K562 (cell line): Measurements from ENCODE around the gene BEST2. TPM values are rescaled to one million over a fixed set of nuclear protein-coding genes. Genes with fewer than 3 reads are reported as not detected.

Source experiments
- ATAC-seq: fragments of 200-7000 bp; cut with Tn5 transposase; 3 replicates; pipeline ENCODE4 v1.9.1; 2020; ENCODE audit warnings: moderate library complexity
- BruUV-seq: library from RNA; stranded (reverse); fragments of 400-500 nt; replicated peaks from 2 replicates; lab custom pipeline; 2021; lab: Mats Ljungman, UMichigan
- CTCF ChIA-PET: fragments of 300-600 bp; formaldehyde crosslinking; extraction: SDS; loops from one replicate; lab custom pipeline; 2021; ENCODE audit warnings: low intra/inter-chr PET ratio; lab: Yijun Ruan, JAX
- POLR2A ChIA-PET: fragments of 300-600, 350-650 bp; sonication (Branson Sonifier 250); formaldehyde crosslinking; extraction: SDS; loops from one replicate; lab custom pipeline; 2021; ENCODE audit warnings: antibody characterized with exemption, inconsistent platforms; lab: Yijun Ruan, JAX
- DNase-seq, 4 experiments: peaks; one replicate each; pipeline versions ENCODE4 v3.0.0 to v3.0.0-alpha.2; 2011 to 2018; ENCODE audit warnings: low spot score in 3 of 4, mixed read lengths in 3 of 4; ENCODE audit errors: extremely low read depth in 1 of 4
- FAIRE-seq: peaks from 2 replicates; lab custom pipeline; 2011; peaks lifted over from hg19 to GRCh38; lab: Jason Lieb, UNC
- H2AFZ ChIP-seq: 2 replicates; pipeline ENCODE4 v1.6.0; 2011; ENCODE audit warnings: low read depth, low read length, control low read depth, inconsistent platforms
- H3K27ac ChIP-seq: fragments of 200-600 bp; 3 replicates; pipeline ENCODE4 v1.8.0; 2011; ENCODE audit warnings: low read depth, mild to moderate bottlenecking, control low read depth, inconsistent platforms, low read length, moderate library complexity, mixed read lengths; ENCODE audit errors: extremely low read depth
- H3K27me3 ChIP-seq, 2 experiments: fragments of 300-600 bp in 1 of 2; 2 replicates in 1 of 2; 3 replicates in 1 of 2; pipeline versions ENCODE4 v1.6.0 to v1.8.0; 2011; ENCODE audit warnings: inconsistent platforms in 2 of 2, low read length in 2 of 2, mild to moderate bottlenecking in 1 of 2, mixed read lengths in 1 of 2, moderate library complexity in 1 of 2; ENCODE audit not compliant: control insufficient read depth in 2 of 2, insufficient read depth in 2 of 2
- H3K36me3 ChIP-seq: fragments of 300-600 bp; 3 replicates; pipeline ENCODE4 v1.8.0; 2011; ENCODE audit warnings: mild to moderate bottlenecking, low read length, inconsistent platforms; ENCODE audit not compliant: control insufficient read depth, insufficient read depth
- H3K4me1 ChIP-seq, 2 experiments: fragments of 200-600 bp in 1 of 2; replicated peaks in 1 of 2; 2 replicates in 1 of 2; 3 replicates in 1 of 2; pipeline versions ENCODE4 v1.5.1 to v1.8.0; 2011; ENCODE audit warnings: inconsistent platforms in 2 of 2, low read length in 2 of 2, mild to moderate bottlenecking in 1 of 2, mixed read lengths in 1 of 2, moderate library complexity in 1 of 2; ENCODE audit not compliant: control insufficient read depth in 2 of 2, insufficient read depth in 2 of 2
- H3K4me2 ChIP-seq: 2 replicates; pipeline ENCODE4 v1.6.1; 2011; ENCODE audit warnings: low read length, control low read depth, inconsistent platforms, mixed read lengths; ENCODE audit not compliant: insufficient read depth
- H3K4me3 ChIP-seq: fragments of 200-600 bp; sonication (generic), shearing (Covaris generic); 2 replicates; pipeline ENCODE4 v1.5.1; 2016; ENCODE audit warnings: control low read depth, inconsistent platforms
- H3K79me2 ChIP-seq: fragments of 200-600 bp; 3 replicates; pipeline ENCODE4 v1.8.0; 2011; ENCODE audit warnings: low read length, inconsistent platforms; ENCODE audit not compliant: control insufficient read depth, insufficient read depth
- H3K9ac ChIP-seq, 2 experiments: 2 replicates each; pipeline versions ENCODE4 v1.6.0 to v1.6.1; 2011; ENCODE audit warnings: low read depth in 2 of 2, low read length in 2 of 2, control low read depth in 1 of 2, inconsistent platforms in 1 of 2, mild to moderate bottlenecking in 1 of 2, mixed read lengths in 1 of 2; ENCODE audit not compliant: insufficient read depth in 1 of 2
- H3K9me1 ChIP-seq: one replicate; pipeline ENCODE4 v1.6.0; 2011; ENCODE audit warnings: inconsistent platforms, mild to moderate bottlenecking, low read length, moderate library complexity; ENCODE audit not compliant: control insufficient read depth, insufficient read depth
- H3K9me3 ChIP-seq: replicated peaks from 2 replicates; pipeline ENCODE4 v1.5.1; 2011; ENCODE audit warnings: low read depth, low read length, inconsistent platforms; ENCODE audit not compliant: control insufficient read depth, insufficient read depth
- H4K20me1 ChIP-seq: replicated peaks from 2 replicates; pipeline ENCODE4 v1.6.1; 2011; ENCODE audit warnings: low read length, inconsistent platforms, mixed read lengths; ENCODE audit not compliant: control insufficient read depth, insufficient read depth
- CC2D1A ChIP-seq: fragments of 450-650 bp; IDR thresholded peaks from 2 replicates; pipeline ENCODE4 v1.6.1; 2017; ENCODE audit warnings: mild to moderate bottlenecking
- RBM25 ChIP-seq: fragments of 200-400 bp; formaldehyde crosslinking; IDR thresholded peaks from 2 replicates; pipeline ENCODE4 v1.6.1; 2018; ENCODE audit warnings: low read length, low read depth, moderate library complexity; ENCODE audit not compliant: severe bottlenecking
- ZNF395 ChIP-seq: fragments of 200-800 bp; sonication (Bioruptor generic); IDR thresholded peaks from 2 replicates; pipeline ENCODE4 v1.6.1; 2017; ENCODE audit warnings: missing genetic modification characterization, missing compliant biosample characterization
- WGBS: fragments of 100-300 bp; shearing (Covaris generic); methylation state at CpG from one replicate; pipeline ENCODE4 v1.1.6; 2016; ENCODE audit warnings: low coverage, mixed read lengths; ENCODE audit not compliant: insufficient coverage; ENCODE audit errors: missing lambda C conversion rate; 5-methylcytosine and 5-hydroxymethylcytosine counted together
- in situ Hi-C: fragments of 300-500 bp; cut with MboI; formaldehyde crosslinking; loops from 4 replicates; pipeline ENCODE4 v1.15.0; 2018; ENCODE audit warnings: inconsistent platforms, mixed read lengths
- intact Hi-C: fragments of 100-400 bp; cut with micrococcal nuclease; formaldehyde crosslinking; loops from 2 replicates; pipeline ENCODE4 v1.14.2; 2022
- polyA plus RNA-seq, 8 experiments: library from polyadenylated mRNA; depleted of rRNA in 4 of 8; stranded (reverse) in 5 of 8; unstranded in 3 of 8; fragments of >200 nt; fragmentation: Nextera tagmentation in 2 of 8; fragmentation: Illumina TruSeq in 1 of 8; extraction: Ambion mirVana in 2 of 8; extraction: Trizol in 1 of 8; gene quantifications; 2 replicates each; pipeline versions ENCODE4 v1.2.1 to v1.2.3, GENCODE V29; 2011 to 2014; ENCODE audit warnings: inconsistent platforms in 1 of 8, missing spikeins in 1 of 8
- total RNA-seq, 7 experiments: library from RNA; depleted of rRNA in 6 of 7; stranded (reverse); fragments of >200 nt in 6 of 7; fragmentation: Illumina TruSeq in 2 of 7; extraction: Trizol in 2 of 7; gene quantifications; 2 replicates each; pipeline versions ENCODE4 v1.2.1 to v1.2.3, GENCODE V29; 2011 to 2021; ENCODE audit warnings: low replicate concordance in 1 of 7
- TF ChIP-seq, protein P1 (sequence below): fragments of 200-800 bp; sonication (Bioruptor generic); IDR thresholded peaks from 2 replicates; pipeline ENCODE4 v1.6.1; 2016; ENCODE audit warnings: missing genetic modification characterization, missing compliant biosample characterization
- TF ChIP-seq, protein P2 (sequence below): fragments of 450-650 bp; IDR thresholded peaks from 2 replicates; pipeline ENCODE4 v1.6.1; 2017; ENCODE audit warnings: antibody characterized with exemption, mild to moderate bottlenecking
- TF ChIP-seq, protein P3 (sequence below): sonication (generic); formaldehyde crosslinking; IDR thresholded peaks from 2 replicates; pipeline ENCODE4 v1.8.1; 2023; ENCODE audit warnings: mild to moderate bottlenecking, missing genetic modification reagents

BEST2 gene
- total and polyA plus RNA-seq, 9 of the 15 experiments (the other 6 are each of a cell fraction or from before 2014, with no cell fraction given) = not detected

DNA sequence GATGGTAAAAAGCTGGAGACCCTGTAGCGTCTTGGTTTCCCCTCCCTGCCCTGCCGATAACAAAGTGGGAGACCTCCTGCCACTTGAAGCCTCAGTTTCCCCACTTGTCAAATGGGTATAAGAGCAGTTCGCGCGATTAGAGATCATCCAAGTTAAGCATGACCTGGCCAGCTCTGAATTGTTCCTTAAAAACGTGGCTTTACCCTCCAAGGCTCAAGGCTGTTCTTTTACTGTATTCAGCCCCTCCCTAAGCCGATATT, 28.3 kb upstream of the BEST2 start:
- no peaks in the 10 kb centered on the region for H3K9me3 ChIP-seq
- WGBS = 2% methylated on average over 7 of the region's 7 CpGs
- in situ Hi-C loops (no loop called here), intact Hi-C loops (loop anchor here (1.0 kb wide), 1 partner anchor 10 kb away; no protein-coding TSS in a partner anchor)
- no peaks in the 10 kb centered on the region for H3K27me3 ChIP-seq
- H3K9me1 ChIP-seq = peaks cover 3% of the 10 kb centered on the region
- DNase-seq = no peak
- POLR2A ChIA-PET = interaction anchor here (0.6 to 4.4 kb wide), 16 partner anchors 10 to 1185 kb away, joined by 3 to 50 read pairs (median 4); partner anchors contain the start of genes DHPS, GCDH, GET3 and JUNB
- no TSS peak for BruUV-seq
- peaks cover 60% of the 10 kb centered on the region for H3K79me2 ChIP-seq
- H3K4me2 ChIP-seq = peak overlapping the region; percentile 91
- peaks cover 10 to 43% of the 10 kb centered on the region in 2 experiments; a peak in 3 of 5 replicates for H3K4me1 ChIP-seq
- CTCF ChIA-PET = no interaction called here
- H2AFZ ChIP-seq = peak overlapping the region; percentile 78
- H3K9ac ChIP-seq = peak overlapping the region; percentile 89
- H3K4me3 ChIP-seq = peak overlapping the region; percentile 82
- peak; percentile 6 for FAIRE-seq
- peaks cover 17% of the 10 kb centered on the region; the same call in 1 of the 2 replicates for H4K20me1 ChIP-seq
- ATAC-seq = no peak; the same call in 2 of the 3 replicates
- peak overlapping the region; percentile 87 for H3K27ac ChIP-seq
- peaks cover 32% of the 10 kb centered on the region for H3K36me3 ChIP-seq
- TF ChIP-seq RBM25 (peak; percentile 88), CC2D1A (no peak), ZNF395 (0 out of 2 replicates have a peak, but pooled peaks have one; percentile 5)
- TF ChIP-seq, protein P1, sequence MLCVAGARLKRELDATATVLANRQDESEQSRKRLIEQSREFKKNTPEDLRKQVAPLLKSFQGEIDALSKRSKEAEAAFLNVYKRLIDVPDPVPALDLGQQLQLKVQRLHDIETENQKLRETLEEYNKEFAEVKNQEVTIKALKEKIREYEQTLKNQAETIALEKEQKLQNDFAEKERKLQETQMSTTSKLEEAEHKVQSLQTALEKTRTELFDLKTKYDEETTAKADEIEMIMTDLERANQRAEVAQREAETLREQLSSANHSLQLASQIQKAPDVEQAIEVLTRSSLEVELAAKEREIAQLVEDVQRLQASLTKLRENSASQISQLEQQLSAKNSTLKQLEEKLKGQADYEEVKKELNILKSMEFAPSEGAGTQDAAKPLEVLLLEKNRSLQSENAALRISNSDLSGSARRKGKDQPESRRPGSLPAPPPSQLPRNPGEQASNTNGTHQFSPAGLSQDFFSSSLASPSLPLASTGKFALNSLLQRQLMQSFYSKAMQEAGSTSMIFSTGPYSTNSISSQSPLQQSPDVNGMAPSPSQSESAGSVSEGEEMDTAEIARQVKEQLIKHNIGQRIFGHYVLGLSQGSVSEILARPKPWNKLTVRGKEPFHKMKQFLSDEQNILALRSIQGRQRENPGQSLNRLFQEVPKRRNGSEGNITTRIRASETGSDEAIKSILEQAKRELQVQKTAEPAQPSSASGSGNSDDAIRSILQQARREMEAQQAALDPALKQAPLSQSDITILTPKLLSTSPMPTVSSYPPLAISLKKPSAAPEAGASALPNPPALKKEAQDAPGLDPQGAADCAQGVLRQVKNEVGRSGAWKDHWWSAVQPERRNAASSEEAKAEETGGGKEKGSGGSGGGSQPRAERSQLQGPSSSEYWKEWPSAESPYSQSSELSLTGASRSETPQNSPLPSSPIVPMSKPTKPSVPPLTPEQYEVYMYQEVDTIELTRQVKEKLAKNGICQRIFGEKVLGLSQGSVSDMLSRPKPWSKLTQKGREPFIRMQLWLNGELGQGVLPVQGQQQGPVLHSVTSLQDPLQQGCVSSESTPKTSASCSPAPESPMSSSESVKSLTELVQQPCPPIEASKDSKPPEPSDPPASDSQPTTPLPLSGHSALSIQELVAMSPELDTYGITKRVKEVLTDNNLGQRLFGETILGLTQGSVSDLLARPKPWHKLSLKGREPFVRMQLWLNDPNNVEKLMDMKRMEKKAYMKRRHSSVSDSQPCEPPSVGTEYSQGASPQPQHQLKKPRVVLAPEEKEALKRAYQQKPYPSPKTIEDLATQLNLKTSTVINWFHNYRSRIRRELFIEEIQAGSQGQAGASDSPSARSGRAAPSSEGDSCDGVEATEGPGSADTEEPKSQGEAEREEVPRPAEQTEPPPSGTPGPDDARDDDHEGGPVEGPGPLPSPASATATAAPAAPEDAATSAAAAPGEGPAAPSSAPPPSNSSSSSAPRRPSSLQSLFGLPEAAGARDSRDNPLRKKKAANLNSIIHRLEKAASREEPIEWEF (CRISPR knock-in tag) = no peak
- TF ChIP-seq, protein P2, sequence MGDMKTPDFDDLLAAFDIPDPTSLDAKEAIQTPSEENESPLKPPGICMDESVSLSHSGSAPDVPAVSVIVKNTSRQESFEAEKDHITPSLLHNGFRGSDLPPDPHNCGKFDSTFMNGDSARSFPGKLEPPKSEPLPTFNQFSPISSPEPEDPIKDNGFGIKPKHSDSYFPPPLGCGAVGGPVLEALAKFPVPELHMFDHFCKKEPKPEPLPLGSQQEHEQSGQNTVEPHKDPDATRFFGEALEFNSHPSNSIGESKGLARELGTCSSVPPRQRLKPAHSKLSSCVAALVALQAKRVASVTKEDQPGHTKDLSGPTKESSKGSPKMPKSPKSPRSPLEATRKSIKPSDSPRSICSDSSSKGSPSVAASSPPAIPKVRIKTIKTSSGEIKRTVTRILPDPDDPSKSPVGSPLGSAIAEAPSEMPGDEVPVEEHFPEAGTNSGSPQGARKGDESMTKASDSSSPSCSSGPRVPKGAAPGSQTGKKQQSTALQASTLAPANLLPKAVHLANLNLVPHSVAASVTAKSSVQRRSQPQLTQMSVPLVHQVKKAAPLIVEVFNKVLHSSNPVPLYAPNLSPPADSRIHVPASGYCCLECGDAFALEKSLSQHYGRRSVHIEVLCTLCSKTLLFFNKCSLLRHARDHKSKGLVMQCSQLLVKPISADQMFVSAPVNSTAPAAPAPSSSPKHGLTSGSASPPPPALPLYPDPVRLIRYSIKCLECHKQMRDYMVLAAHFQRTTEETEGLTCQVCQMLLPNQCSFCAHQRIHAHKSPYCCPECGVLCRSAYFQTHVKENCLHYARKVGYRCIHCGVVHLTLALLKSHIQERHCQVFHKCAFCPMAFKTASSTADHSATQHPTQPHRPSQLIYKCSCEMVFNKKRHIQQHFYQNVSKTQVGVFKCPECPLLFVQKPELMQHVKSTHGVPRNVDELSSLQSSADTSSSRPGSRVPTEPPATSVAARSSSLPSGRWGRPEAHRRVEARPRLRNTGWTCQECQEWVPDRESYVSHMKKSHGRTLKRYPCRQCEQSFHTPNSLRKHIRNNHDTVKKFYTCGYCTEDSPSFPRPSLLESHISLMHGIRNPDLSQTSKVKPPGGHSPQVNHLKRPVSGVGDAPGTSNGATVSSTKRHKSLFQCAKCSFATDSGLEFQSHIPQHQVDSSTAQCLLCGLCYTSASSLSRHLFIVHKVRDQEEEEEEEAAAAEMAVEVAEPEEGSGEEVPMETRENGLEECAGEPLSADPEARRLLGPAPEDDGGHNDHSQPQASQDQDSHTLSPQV = 0 out of 2 replicates have a peak, but pooled peaks have one; percentile 10
- TF ChIP-seq, protein P3, sequence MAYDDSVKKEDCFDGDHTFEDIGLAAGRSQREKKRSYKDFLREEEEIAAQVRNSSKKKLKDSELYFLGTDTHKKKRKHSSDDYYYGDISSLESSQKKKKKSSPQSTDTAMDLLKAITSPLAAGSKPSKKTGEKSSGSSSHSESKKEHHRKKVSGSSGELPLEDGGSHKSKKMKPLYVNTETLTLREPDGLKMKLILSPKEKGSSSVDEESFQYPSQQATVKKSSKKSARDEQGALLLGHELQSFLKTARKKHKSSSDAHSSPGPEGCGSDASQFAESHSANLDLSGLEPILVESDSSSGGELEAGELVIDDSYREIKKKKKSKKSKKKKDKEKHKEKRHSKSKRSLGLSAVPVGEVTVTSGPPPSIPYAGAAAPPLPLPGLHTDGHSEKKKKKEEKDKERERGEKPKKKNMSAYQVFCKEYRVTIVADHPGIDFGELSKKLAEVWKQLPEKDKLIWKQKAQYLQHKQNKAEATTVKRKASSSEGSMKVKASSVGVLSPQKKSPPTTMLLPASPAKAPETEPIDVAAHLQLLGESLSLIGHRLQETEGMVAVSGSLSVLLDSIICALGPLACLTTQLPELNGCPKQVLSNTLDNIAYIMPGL = no peak
